Calu3 (cell line): Measurements from ENCODE around the gene LIPH. TPM values are rescaled to one million over a fixed set of nuclear protein-coding genes. Genes with fewer than 3 reads are reported as not detected.

Experiments
- BruUV-seq: library from RNA; stranded (reverse); fragments of 400-500 nt; replicated peaks from 2 replicates; lab custom pipeline; 2021; lab: Mats Ljungman, UMichigan
- CTCF ChIA-PET: fragments of 300-600 bp; sonication (Branson Sonifier 250); formaldehyde crosslinking; loops from one replicate; lab custom pipeline; 2022; ENCODE audit warnings: antibody characterized with exemption; lab: Charles Lee
- DNase-seq: peaks from one replicate; pipeline ENCODE4 v3.0.0; 2022
- H3K27ac Mint-ChIP-seq: one replicate; pipeline ENCODE4 v1.8.0; 2022; ENCODE audit warnings: mixed read lengths; ENCODE audit not compliant: unreplicated experiment
- H3K27me3 Mint-ChIP-seq: one replicate; pipeline ENCODE4 v1.8.0; 2022; ENCODE audit warnings: mixed read lengths; ENCODE audit not compliant: unreplicated experiment
- H3K36me3 Mint-ChIP-seq: one replicate; pipeline ENCODE4 v1.8.0; 2022; ENCODE audit warnings: mild to moderate bottlenecking, moderate library complexity, mixed read lengths; ENCODE audit not compliant: insufficient read depth, unreplicated experiment
- H3K4me1 Mint-ChIP-seq: one replicate; pipeline ENCODE4 v1.8.0; 2022; ENCODE audit warnings: mild to moderate bottlenecking, low read depth, mixed read lengths; ENCODE audit not compliant: unreplicated experiment
- H3K4me3 Mint-ChIP-seq: one replicate; pipeline ENCODE4 v1.8.0; 2022; ENCODE audit warnings: mild to moderate bottlenecking, low read depth, moderate library complexity, mixed read lengths; ENCODE audit not compliant: unreplicated experiment
- H3K9me3 Mint-ChIP-seq: one replicate; pipeline ENCODE4 v1.8.0; 2022; ENCODE audit warnings: low read depth, mixed read lengths; ENCODE audit not compliant: unreplicated experiment
- intact Hi-C: fragments of 100-400 bp; cut with micrococcal nuclease; formaldehyde crosslinking; loops from one replicate; pipeline ENCODE4 v1.10.0; 2022; ENCODE audit not compliant: unreplicated experiment
- total RNA-seq: library from RNA; stranded (reverse); gene quantifications from 2 replicates; pipeline ENCODE4 v1.2.3, GENCODE V29; 2022
- TF ChIP-seq, protein P1 (sequence below): fragments of 200-600 bp; IDR thresholded peaks from one replicate; pipeline ENCODE4 v1.8.0; 2022; ENCODE audit warnings: antibody characterized with exemption; ENCODE audit not compliant: unreplicated experiment

Gene LIPH
- total RNA-seq, 1 experiment from 2014 or later, result 159 TPM

DNA sequence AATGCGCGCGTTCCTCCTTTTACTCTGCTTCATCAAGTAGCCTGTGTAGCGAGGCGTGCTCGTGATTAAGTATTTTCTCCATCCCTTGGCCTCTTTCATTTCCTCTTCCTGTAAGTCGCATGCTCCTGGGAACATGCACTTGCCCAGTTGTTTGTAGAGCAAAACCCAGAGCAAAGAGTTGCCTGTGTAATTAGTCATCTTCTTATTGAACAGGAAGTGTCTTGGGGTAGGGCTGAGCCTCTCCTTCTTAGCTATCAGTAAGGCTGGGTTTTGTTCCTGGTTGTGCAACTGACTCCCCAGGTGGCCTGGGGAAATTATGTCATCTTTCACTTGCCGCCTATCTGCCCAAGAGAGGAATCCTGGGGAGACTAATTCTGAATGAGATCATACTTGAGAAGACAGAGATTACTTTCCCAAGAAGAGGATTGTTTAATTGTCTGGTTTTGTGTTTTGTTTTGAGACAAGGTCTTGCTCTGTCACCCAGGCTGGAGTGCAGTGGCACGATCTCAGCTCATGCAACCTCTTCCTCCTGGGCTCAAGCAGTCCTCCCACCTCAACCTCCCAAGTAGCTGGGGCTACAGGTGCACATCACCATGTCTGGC is 14.9 kb downstream of the LIPH start:
- BruUV-seq, result no TSS peak
- TF ChIP-seq, protein P1, sequence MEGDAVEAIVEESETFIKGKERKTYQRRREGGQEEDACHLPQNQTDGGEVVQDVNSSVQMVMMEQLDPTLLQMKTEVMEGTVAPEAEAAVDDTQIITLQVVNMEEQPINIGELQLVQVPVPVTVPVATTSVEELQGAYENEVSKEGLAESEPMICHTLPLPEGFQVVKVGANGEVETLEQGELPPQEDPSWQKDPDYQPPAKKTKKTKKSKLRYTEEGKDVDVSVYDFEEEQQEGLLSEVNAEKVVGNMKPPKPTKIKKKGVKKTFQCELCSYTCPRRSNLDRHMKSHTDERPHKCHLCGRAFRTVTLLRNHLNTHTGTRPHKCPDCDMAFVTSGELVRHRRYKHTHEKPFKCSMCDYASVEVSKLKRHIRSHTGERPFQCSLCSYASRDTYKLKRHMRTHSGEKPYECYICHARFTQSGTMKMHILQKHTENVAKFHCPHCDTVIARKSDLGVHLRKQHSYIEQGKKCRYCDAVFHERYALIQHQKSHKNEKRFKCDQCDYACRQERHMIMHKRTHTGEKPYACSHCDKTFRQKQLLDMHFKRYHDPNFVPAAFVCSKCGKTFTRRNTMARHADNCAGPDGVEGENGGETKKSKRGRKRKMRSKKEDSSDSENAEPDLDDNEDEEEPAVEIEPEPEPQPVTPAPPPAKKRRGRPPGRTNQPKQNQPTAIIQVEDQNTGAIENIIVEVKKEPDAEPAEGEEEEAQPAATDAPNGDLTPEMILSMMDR, result no peak
- intact Hi-C loops, result no loop called here
- H3K27ac Mint-ChIP-seq, result peak overlapping the region; percentile 99
- H3K36me3 Mint-ChIP-seq, result peaks cover 94% of the 10 kb centered on the region
- H3K27me3 Mint-ChIP-seq, result no peaks in the 10 kb centered on the region
- peaks cover 73% of the 10 kb centered on the region for H3K4me1 Mint-ChIP-seq
- CTCF ChIA-PET, result no interaction called here
- H3K9me3 Mint-ChIP-seq, result no peaks in the 10 kb centered on the region
- DNase-seq, result peak; percentile 92
- peak overlapping the region; percentile 51 for H3K4me3 Mint-ChIP-seq

DNA sequence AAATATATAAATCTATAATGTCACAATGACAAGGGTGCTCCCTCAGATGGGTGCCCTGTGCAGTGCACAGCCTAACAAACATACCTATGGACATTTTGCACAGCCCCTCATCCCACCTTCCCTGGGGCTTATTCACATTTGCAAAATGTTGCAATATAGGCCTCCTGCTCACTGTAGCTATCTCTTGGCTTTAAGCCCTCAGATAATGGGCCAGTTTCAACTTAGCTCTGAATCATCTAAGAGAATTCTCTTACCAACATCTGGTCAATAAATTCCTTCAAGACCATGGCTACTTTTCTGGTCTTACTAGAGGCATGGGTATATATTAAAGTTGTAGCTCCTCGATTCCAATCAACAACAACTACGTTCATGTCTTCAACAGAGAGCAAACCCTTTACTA is 17.9 kb downstream of the LIPH start:
- Mint-ChIP-seq H3K27ac (peak overlapping the region; percentile 99), H3K27me3 (no peaks in the 10 kb centered on the region)
- CTCF ChIA-PET, result interaction anchor here (0.6 to 1.6 kb wide), 5 partner anchors 11 to 41 kb away, joined by 3 to 5 read pairs (median 3); partner anchors contain the start of gene LIPH

DNA sequence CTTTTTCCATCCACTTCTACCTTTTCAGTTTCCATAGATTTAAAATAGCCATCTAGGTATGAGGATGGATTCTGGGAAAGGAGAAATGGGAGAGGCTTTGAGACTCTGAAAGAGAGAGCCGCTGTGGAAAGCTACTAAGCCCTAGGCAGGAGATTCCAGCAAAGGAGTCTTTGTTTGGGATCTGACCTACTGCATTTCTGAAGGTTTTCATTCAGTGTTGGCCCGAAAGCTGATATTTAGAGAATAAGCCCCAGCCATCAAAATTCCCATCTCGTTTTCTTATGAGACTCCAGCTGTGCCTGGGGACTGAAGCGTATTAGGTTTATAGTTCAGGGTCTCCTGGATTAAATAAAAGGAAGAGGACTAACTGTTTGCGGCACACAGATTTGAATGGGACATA is 19.5 kb downstream of the LIPH start:
- Mint-ChIP-seq H3K4me1 (peaks cover 48% of the 10 kb centered on the region), H3K27ac (no peak overlapping the region), H3K4me3 (no peak overlapping the region), H3K9me3 (no peaks in the 10 kb centered on the region), H3K36me3 (peaks cover 93% of the 10 kb centered on the region), H3K27me3 (no peaks in the 10 kb centered on the region)
- no TSS peak for BruUV-seq
- DNase-seq, result no peak
- CTCF ChIA-PET, result interaction anchor here (1.2 kb wide), 1 partner anchor 20 kb away, joined by 4 read pairs; the partner anchor contains the start of gene LIPH
- intact Hi-C loops, result no loop called here
- TF ChIP-seq, protein P1, result no peak

More for the DNA sequence above, 17.9 kb downstream of the LIPH start:
- Mint-ChIP-seq H3K4me1 (peaks cover 52% of the 10 kb centered on the region), H3K36me3 (peaks cover 91% of the 10 kb centered on the region), H3K9me3 (no peaks in the 10 kb centered on the region), H3K4me3 (no peak overlapping the region)
- TF ChIP-seq, protein P1, result no peak
- no peak for DNase-seq
- intact Hi-C loops, result no loop called here
- BruUV-seq, result no TSS peak

GRCh38 chr3:185530856-185531255 is 21.5 kb downstream of the LIPH start:
- CTCF ChIA-PET, result interaction anchor here (1.9 kb wide), 1 partner anchor 28 kb away, joined by 4 read pairs; no protein-coding TSS in a partner anchor
- BruUV-seq, result no TSS peak
- Mint-ChIP-seq H3K36me3 (peaks cover 90% of the 10 kb centered on the region), H3K27ac (no peak overlapping the region), H3K27me3 (no peaks in the 10 kb centered on the region), H3K4me1 (peaks cover 36% of the 10 kb centered on the region), H3K9me3 (no peaks in the 10 kb centered on the region), H3K4me3 (no peak overlapping the region)
- intact Hi-C loops, result no loop called here
- TF ChIP-seq, protein P1, result no peak
- no peak for DNase-seq
